Measurements from ENCODE around the gene MRPL58.

GRCh38 chr17:75032720-75033280, 20.3 kb downstream of the MRPL58 start:
- no peak for TF ChIP-seq CTCF (IDR thresholded peaks at IDR 0.05; ENCODE audit: insufficient read depth, low read length, poor library complexity, severe bottlenecking)
- no peak for TF ChIP-seq EZH2phosphoT487 (conservative IDR thresholded peaks at IDR 0.05; ENCODE audit: low read length)

Data from SU-DHL-6 (cell line).